ENCODE measurements around the gene KRTAP12-2.

KRTAP12-2 gene

DNA sequence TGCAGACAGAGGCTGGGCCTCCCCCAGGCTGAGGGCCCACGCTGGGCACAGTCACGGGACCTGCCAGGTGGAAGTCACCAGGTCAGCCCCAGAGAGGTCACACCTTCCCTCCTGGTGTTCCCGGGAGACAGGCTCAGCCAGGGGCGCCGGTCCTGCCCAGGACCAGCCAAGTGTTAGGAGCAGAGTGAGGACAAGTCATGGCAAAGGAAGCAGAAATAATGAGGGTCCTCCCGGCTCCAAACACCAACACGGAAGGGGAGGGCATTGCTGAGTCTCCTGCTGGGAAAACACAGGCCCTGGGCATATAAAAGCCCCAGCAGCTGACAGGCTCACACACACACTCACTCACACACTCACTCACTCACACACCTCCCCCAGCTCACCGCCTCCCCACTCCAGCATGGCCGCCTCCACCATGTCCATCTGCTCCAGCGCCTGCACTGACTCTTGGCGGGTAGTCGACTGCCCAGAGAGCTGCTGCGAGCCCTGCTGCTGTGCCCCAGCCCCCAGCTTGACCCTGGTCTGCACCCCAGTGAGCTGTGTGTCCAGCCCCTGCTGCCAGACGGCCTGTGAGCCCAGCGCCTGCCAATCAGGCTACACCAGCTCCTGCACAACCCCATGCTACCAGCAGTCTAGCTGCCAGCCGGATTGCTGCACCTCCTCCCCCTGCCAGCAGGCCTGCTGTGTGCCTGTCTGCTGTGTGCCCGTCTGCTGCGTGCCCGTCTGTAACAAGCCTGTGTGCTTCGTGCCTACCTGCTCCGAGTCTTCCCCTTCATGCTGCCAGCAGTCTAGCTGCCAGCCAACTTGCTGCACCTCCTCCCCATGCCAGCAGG is 29.5 kb downstream of the KRTAP12-2 start, which contains the start of gene KRTAP10-10:
KRTAP10-10 (plus strand) TSS at position 339 of the 833 bp plus-strand sequence; CDS start at position 401, 62 bp downstream.
- Histone ChIP-seq H3K79me2 (ENCODE audit: insufficient read depth, low read length) (no peaks in the 10 kb centered on the region), H3K27ac (ENCODE audit: low read depth, low read length) (no peak within 1 kb of the TSS), H3K4me2 (ENCODE audit: low read depth, low read length, poor library complexity, severe bottlenecking) (no peak within 1 kb of the TSS), H3K9me2 (replicated peaks; ENCODE audit: insufficient read depth, low read length) (no peaks in the 10 kb centered on the region), H3K9me3 (ENCODE audit: insufficient read depth, low read length) (no peaks in the 10 kb centered on the region), H3K9ac (ENCODE audit: low read length) (no peak within 1 kb of the TSS), H3K4me3 (ENCODE audit: insufficient read depth, low read length, poor library complexity, severe bottlenecking) (no peak within 1 kb of the TSS), H3K27me3 (ENCODE audit: low read length) (no peaks in the 10 kb centered on the region), H3F3A (ENCODE audit: insufficient read depth) (no peaks in the 10 kb centered on the region), H4K20me1 (ENCODE audit: low read depth, low read length) (no peaks in the 10 kb centered on the region), H3K36me3 (ENCODE audit: low read length) (no peaks in the 10 kb centered on the region), H2AFZ (ENCODE audit: low read depth, low read length, severe bottlenecking) (no peak within 1 kb of the TSS)
- TF ChIP-seq, protein P1, sequence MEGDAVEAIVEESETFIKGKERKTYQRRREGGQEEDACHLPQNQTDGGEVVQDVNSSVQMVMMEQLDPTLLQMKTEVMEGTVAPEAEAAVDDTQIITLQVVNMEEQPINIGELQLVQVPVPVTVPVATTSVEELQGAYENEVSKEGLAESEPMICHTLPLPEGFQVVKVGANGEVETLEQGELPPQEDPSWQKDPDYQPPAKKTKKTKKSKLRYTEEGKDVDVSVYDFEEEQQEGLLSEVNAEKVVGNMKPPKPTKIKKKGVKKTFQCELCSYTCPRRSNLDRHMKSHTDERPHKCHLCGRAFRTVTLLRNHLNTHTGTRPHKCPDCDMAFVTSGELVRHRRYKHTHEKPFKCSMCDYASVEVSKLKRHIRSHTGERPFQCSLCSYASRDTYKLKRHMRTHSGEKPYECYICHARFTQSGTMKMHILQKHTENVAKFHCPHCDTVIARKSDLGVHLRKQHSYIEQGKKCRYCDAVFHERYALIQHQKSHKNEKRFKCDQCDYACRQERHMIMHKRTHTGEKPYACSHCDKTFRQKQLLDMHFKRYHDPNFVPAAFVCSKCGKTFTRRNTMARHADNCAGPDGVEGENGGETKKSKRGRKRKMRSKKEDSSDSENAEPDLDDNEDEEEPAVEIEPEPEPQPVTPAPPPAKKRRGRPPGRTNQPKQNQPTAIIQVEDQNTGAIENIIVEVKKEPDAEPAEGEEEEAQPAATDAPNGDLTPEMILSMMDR (IDR thresholded peaks at IDR 0.05; ENCODE audit: insufficient read depth, low read length, poor library complexity, severe bottlenecking), result no peak
- no peak for TF ChIP-seq EZH2phosphoT487 (conservative IDR thresholded peaks at IDR 0.05; ENCODE audit: low read length)

DNA sequence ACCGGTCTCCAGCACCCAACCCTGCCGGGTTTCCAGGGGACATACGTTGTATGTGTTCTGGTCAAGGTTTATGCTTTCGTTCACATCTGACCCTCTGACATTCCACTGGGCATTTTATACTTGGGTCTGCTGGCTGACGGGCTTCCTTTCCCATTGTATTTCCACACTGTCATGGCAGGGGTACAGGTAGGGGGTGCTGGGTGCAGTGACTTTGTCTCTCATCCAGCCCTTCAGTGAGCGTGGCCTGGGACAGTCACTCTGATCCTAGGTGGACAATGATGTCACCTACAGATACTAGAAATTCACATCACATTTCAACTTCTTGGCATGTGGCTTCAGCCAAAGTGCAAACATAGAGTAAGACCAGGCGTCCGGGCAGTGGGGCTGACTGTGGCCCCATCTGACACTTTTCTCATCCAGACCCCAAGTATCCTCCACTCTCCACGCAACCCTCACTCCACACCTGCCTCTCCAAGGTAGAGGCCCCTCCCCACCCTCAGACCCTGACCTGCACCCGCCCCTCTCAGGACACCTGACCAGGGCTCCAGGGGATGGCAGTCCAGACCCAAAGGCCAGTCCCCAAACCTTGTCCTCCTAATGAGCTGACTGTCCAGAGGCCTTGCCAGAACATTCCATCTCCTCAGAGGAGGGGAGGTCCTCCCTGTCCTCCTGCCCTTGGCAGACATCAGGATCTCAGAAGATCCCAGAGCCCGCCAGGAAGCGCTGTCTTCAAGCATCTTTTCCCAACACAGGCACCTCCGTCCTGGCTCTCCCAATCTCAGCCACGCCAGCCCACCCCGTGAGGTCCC is 30.3 kb downstream of the KRTAP12-2 start:
- Histone ChIP-seq H3K4me3 (ENCODE audit: insufficient read depth, low read length, poor library complexity, severe bottlenecking) (no peak overlapping the region), H3K27me3 (ENCODE audit: low read length) (no peaks in the 10 kb centered on the region), H3K9me2 (replicated peaks; ENCODE audit: insufficient read depth, low read length) (no peaks in the 10 kb centered on the region), H3K79me2 (ENCODE audit: insufficient read depth, low read length) (no peaks in the 10 kb centered on the region), H3K4me2 (ENCODE audit: low read depth, low read length, poor library complexity, severe bottlenecking) (no peak overlapping the region), H2AFZ (ENCODE audit: low read depth, low read length, severe bottlenecking) (no peak overlapping the region), H3F3A (ENCODE audit: insufficient read depth) (no peaks in the 10 kb centered on the region), H3K9ac (ENCODE audit: low read length) (no peak overlapping the region), H4K20me1 (ENCODE audit: low read depth, low read length) (no peaks in the 10 kb centered on the region), H3K27ac (ENCODE audit: low read depth, low read length) (no peak overlapping the region), H3K9me3 (ENCODE audit: insufficient read depth, low read length) (no peaks in the 10 kb centered on the region), H3K36me3 (ENCODE audit: low read length) (no peaks in the 10 kb centered on the region)
- TF ChIP-seq, protein P1 (IDR thresholded peaks at IDR 0.05; ENCODE audit: insufficient read depth, low read length, poor library complexity, severe bottlenecking), result no peak
- no peak for TF ChIP-seq EZH2phosphoT487 (conservative IDR thresholded peaks at IDR 0.05; ENCODE audit: low read length)

DNA sequence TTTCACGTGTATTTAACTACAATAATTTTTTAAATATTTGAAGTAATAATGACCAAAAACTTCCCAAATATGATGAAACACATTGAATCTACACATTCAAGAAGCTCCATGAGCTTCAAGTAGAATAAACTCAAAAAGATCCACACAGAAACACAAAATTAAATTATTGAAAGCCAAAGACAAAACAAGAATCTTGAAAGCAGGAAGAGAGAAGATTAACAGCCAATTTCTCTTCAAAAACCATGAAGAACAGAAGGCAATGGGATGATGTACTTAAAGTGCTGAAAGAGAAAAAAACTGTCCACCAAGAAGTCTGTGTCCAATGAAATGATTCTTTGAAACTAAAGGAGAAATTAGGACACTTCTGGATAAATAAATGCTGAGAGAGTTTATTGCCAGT is 34.7 kb downstream of the KRTAP12-2 start:
- H4K20me1 ChIP-seq (ENCODE audit: low read depth, low read length), result no peaks in the 10 kb centered on the region
- H3K9me2 ChIP-seq (replicated peaks; ENCODE audit: insufficient read depth, low read length), result no peaks in the 10 kb centered on the region
- no peaks in the 10 kb centered on the region for H3K36me3 ChIP-seq (ENCODE audit: low read length)
- no peak overlapping the region for H3K4me3 ChIP-seq (ENCODE audit: insufficient read depth, low read length, poor library complexity, severe bottlenecking)
- no peaks in the 10 kb centered on the region for H3K9me3 ChIP-seq (ENCODE audit: insufficient read depth, low read length)
- H3K27ac ChIP-seq (ENCODE audit: low read depth, low read length), result no peak overlapping the region
- TF ChIP-seq, protein P1 (IDR thresholded peaks at IDR 0.05; ENCODE audit: insufficient read depth, low read length, poor library complexity, severe bottlenecking), result no peak
- no peak for TF ChIP-seq EZH2phosphoT487 (conservative IDR thresholded peaks at IDR 0.05; ENCODE audit: low read length)
- no peaks in the 10 kb centered on the region for H3K27me3 ChIP-seq (ENCODE audit: low read length)
- no peaks in the 10 kb centered on the region for H3F3A ChIP-seq (ENCODE audit: insufficient read depth)
- H3K4me2 ChIP-seq (ENCODE audit: low read depth, low read length, poor library complexity, severe bottlenecking), result no peak overlapping the region
- H3K79me2 ChIP-seq (ENCODE audit: insufficient read depth, low read length), result no peaks in the 10 kb centered on the region
- no peak overlapping the region for H3K9ac ChIP-seq (ENCODE audit: low read length)
- H2AFZ ChIP-seq (ENCODE audit: low read depth, low read length, severe bottlenecking), result no peak overlapping the region

Measured in SU-DHL-6 (cell line).